Embryonic facial prominence (tissue), 1 donor: ENCODE results near the gene GRK5.
"Not testable (repeated sequence)": the region's sequence is repeated elsewhere in the genome, so short reads cannot be mapped to it uniquely, and the experiment has no call there.

Experiments used
- DNase-seq: peaks from one replicate; pipeline ENCODE4 v3.0.0-alpha.2; 2016; ENCODE audit errors: extremely low spot score

GRK5 gene

DNA sequence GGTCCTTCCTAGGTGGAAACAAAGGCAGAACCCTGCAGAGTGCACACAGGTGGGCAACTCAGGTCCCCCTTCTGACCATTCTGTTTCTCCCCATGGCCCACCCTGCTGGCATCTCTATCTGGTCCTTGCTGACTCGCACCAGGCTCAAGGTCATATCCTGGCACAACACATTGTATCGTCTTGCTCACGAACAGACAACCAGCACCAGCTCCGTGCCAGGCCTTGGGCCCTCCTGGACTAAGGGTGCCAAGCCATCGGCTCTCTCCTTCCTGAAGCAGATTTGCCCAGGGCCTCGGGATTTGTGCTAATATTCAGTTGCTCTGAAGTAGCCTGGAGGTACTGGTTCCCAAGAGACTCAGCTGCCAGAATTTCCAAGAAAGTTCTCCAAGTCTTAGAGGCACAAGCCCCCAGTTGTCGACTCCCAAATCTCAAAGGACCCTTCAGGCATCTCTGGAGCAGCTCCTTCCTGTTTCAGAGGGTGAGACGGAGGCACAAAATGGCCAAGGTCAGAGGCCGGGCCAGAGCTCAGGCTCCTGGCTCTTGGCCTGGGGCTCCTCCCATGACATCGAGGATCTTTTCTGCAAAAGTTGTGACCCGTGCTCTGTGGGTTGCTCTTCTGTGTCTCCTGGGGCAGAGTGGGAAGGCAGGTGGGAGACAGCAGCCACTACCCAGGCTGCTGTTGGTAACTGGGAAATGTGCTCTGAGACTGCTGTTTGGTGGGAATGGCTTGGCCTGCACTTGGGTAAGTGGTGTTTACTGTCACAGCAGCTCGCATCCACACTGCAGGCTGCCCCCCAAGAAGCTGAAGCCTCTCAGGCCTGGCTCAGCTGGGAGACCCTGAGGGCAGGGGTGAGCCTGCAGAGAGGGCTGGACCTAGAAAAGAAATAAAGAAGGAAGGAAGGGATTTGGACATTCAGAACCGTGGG, 213.8 kb downstream of the GRK5 start:
- DNase-seq, result no peak

DNA sequence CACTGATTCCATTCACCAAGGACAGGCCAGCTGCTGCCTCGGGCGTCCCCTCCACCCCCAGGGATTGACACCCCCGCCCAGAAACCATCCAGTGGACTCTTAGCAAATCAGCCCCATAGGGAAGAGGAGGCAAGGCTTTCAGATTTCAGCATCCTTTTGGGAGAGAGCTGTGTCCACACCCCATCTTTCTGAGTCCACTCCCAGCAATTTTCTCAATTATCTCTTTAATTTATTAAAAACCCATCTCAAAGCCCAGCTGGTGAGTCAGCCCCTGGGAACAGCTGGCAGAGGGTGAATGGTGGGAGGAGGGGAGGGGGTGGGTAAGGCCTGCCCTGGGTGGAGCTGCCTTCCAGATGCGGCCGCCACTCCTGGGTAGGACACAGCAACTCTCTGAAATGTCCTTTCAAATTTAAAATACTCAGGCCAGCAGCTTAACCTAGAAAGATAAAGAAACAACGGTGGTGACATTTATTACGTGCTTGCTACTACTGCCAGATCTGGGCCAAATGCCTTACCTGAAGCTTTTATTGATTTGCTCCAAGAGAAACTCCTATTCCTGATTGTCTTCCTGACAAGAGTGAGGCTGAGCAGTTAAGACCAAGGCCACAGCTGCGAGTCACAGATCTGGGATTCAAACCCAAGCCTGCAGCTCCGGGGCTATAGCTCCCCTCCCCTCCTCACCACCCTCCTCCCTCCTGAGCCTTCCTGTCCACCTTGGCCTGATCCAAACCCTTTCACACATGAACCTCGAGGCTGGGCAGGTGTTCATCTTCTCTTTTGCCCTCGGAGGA, 214.7 kb downstream of the GRK5 start:
- no peak for DNase-seq

DNA sequence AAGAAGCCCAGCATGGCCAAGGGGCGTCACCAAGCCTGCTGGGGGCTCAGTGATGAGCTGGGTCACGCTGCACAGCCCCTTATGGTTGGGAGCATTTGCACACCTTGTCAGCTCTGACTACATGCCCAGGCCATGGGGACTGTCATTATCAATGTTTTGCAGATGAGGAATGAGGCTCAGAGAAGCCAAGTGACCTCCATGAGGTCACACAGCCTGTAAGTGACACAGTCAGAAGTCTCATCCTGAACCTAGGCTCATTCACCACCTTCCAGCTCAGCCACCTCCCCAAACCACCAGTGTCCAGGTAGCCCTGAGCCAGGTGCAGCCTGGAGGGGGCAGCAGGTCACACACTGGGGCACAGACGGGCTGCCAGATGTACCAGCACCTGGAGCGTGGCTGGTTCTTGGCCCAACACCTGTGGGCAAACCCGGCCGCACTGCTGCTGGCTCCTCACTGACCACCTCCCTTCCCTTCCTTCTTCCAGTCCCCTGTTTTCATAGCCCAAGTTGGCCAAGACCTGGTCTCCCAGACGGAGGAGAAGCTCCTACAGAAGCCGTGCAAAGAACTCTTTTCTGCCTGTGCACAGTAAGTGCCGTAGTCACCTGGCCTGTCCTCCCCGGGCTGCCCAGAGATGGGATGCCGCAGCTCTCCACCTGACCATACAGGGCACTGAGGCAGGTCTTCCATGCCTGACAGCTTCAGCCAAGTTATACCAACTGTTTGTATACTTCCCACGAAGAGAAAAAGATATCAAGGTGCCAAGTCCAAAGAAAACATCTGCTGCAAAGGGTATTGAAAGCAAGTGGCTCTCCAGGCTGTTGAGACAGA, 215.5 kb downstream of the GRK5 start:
- DNase-seq, result no peak

DNA sequence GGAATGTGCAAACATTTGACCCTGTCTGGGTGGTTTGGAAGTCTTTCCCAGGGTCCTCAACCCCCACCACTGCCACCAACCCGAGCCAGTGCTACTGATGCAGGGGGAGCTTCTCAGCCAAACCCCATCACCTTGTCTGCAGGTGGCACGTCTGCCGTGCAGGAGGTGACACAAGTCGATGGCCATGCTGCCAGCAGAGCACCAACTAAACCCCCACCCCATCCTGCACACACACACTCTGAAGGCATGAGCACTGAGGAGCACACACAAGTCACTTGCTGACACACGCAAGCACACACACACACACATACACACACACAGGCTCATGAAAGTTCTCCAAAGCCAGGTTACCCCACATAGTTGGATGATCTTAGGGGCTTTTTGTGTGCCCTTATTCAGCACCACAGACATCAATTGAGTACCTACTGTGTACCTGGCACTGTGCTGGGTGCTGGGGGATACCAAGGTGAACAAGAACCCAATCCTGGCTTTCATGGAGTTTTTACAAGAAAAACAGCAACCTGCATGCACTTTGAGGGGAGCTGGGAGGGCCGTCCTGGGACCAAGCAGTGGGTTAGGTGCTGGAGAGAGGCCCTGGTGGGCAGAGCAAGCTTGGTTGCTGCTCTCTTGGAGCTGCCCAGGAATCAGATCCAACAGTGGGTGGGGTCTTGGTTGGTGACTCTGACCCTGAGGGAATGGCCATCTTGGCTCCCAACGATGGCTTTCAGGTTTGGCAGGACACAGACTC, 216.3 kb downstream of the GRK5 start:
- no peak for DNase-seq

DNA sequence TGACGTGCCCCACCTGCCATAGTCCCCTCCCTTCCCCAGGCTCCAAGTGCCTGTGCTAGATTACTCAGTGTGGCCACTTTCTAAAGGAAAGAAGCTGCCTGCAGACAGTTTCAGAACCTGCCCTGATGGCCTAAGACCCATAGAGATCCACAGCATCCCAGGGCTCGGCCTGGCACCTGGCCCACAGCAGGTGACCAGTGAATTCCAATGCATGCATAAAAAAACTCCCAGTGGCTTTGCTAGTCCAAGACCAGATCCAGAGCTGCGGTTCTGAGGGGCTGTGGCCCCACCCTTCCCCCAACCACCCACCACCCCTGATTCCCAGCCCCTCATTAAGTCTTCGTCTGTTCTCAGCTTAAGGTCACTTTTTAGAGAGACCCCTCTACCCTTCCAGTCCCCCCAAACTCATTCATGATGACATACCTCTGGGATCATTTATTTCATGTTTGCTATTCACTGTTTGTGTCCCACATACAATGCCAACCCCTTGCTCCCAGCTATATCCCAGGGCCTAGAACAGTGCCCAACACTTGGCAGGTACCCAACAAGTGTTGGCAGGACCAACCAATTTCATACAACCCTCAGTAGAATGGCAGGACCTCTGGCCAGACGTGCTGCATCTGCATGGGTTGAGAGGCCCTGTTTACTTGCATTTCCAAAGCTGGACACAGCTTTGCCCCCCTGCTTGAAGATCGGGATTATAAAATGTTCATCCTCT, 217.0 kb downstream of the GRK5 start:
- no peak for DNase-seq

DNA sequence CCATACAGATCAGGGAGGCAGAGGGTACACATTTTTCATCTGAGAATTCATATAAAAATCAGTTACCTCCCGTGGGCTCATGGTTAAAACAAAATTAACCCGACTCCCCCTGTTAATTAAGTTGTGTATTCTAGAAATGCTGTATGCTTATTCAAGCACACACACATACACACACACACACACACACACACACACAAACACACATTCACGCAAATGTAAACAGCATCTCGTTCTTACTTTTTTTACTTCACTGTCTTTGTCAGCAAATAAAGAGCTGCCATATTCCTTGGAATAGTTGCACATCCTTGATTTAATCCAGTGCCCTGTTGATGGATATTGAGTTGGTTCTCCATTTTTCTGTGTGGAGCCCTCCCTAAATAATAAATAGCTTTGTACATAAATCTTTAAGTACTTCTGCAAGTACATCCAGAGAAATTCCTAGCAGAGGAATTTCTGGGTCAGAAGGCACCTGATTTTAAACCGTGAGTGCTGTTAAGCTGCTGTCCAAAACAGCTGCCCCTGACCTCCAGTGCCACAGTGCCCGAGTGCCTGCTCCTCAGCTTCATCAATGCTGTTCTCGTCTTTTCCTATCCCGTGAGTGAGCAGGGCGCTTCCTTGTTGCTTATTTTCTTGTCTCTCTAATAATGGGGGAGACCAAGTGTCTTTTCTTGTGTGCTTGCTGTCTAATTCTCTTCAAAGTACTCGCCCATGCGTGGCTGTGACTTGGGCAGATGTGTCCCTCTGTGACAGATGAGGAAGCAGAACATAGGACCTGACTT, 217.9 kb downstream of the GRK5 start:
- DNase-seq, result no peak

DNA sequence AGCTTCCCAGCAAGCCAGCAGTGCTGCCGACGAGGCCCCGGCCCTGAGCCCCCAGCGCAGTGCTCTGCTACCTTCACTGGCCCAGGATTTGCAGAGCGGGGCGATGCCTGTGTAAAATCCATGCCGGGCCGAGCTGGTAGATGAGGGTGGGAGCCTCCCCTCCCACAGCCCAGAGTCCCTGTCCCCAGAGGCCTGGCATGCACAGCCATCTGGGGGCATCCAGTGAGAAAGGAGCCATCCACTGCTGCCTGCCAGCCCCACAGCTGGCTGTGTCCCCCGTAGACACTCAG, 218.5 kb downstream of the GRK5 start:
- DNase-seq, result no peak

DNA sequence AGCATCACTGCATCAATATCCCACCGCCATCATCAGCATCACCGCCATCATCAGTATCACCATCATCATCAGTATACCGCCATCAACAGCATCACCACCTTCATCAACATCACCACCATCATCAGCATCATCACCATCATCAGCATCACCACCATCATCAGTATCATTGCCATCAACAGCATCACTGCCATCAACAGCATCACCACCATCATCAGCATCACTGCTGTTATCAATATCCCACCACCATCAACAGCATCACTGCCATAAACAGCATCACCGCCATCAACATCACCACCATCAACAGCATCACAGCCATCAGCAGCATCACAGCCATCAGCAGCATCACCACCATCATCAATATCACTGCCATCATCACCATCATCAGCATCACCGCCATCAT, 219.3 kb downstream of the GRK5 start:
- DNase-seq, result no peak

DNA sequence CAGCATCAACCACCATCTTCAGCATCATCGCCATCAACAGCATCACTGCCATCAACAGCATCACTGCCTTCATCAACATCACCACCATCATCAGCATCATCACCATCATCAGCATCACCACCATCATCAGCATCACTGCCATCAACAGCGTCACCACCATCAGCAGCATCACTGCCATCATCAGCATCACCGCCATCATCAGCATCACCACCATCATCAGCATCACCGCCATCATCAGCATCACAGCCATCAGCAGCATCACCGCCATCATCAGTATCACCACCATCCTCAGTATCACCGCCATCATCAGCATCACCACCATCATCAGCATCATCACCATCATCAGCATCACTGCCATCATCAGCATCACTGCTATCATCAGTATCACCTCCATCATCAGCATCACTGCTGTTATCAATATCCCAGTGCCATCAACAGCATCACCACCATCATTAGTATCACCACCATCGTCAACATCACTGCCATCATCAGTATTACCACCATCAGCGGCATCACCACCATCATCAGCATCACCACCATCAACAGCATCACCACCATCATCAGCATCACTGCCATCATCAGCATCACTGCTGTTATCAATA, 220.0 kb downstream of the GRK5 start:
- DNase-seq, result no peak

DNA sequence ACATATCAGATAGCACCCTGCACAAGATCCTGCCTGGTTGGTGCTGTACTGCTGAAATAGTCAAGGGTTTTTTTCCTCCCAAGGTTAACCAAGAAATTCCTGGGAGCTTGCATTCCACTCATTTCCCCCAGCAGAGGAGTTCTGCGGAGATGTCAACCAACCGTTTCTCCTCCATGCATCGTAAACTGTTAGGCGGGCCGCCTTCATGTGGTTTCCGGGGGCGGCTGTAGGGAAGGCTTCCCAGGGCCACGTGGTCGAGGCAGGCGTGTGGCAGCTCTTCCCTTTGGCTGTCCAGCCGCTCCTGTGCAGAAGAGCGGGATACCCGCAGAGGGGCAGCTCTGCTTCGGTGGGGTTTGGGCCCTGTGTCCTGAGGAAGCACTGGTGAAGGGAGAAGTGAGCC, 221.4 kb downstream of the GRK5 start:
- DNase-seq, result no peak

DNA sequence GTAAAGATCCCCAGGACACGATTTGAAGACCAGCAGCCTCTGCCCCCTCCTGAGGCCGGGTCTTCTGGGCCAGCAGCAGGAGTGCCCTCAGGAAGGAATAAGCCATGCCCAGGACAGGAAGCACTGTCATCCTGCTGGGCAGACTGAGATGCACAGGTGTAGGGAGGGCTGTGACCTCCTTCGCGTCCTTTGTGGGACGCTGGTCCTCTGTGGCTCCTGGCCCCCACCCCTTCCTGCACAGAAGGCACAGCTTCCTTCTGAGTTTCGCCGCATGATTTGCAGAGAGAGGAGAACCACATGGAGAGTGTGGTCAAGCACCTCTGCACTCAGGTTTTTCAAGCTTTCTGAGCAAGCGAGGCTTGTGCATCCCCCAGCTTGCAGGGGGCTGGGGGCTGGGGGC, 222.4 kb downstream of the GRK5 start:
- no peak for DNase-seq

DNA sequence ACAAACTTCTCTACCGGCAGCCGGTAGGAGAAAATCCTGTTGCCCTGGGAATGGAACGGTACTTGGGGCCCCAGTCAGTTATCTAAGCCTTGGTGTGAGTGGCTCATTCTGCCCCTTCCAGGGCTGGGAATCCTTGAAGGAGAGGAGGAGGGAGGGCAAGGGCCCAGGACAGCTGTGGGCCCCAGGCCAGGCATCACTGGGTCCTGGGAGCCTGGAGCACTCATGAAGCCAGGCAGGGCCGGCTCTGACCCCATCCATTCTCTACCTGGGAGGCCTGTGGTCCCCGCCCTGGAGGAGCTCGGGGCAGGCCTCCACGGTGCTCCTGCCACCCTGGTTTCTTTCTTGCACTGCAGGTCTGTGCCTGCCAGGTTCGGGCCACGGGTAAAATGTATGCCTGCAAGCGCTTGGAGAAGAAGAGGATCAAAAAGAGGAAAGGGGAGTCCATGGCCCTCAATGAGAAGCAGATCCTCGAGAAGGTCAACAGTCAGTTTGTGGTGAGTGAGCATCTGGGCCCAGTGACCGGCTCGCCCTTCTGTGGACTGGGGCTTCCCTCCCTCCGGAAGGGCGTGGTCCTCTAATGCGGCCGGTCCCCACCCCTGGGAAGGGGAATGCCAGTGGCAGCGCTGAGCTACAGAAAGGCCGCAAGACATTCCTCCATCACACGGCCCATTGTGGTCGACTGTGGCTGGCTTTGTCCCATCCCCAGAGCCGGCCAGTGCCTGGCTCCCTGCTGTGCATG, 223.8 kb downstream of the GRK5 start:
- DNase-seq, result no peak

DNA sequence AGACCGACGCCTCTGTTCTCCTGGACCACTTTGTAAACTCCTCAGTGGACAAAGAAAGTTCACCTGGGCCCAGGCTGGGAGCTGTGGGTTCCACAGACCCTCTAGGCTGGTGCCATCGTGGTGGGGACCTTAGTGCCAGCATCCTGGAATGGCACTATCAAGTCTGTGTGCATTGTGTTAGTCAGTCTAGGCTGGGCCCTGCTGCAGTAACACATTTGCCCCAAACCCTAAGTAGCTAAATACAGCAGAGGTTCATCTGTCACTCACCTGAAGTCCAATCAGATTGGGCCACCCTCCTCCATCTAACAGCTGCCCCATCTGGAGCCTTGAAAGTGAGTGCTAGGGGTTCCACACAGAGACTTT, 224.4 kb downstream of the GRK5 start:
- no peak for DNase-seq

DNA sequence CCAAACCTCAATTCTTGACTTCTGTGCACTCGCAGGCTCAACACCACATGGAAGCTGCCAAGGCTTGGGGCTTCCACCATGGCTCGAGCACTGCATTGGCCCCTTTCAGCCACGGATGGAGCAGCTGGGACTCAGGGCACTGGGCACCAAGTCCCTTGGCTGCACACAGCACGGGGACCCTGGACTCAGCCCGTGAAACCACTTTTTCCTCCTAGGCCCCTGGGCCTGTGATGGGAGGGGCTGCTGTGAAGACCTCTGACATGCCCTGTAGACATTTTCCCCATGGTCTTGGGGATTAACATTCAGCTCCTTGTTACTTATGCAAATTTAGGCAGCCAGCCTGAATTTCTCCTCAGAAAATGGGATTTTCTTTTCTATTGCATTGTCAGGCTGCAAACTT, 227.6 kb downstream of the GRK5 start:
- not testable (repeated sequence) for DNase-seq

DNA sequence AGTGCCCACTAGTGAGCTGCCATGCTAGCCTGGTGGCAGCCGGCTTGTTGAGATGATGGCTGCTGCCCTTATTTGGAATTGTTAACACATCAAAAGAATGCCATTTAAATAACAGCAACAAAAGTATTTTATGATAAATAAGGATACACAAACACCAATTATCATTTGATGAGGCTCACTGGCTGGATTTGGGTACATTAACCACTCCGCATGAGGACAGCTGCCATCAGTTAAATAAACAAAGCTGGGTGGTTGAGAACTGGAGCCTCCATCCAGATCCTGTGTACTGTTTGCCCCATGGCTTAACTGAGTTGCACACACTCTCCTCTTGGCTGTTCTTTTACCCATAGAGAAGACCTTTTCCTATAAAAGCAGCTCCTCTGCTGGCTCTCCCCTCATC, 231.3 kb downstream of the GRK5 start:
- no peak for DNase-seq

DNA sequence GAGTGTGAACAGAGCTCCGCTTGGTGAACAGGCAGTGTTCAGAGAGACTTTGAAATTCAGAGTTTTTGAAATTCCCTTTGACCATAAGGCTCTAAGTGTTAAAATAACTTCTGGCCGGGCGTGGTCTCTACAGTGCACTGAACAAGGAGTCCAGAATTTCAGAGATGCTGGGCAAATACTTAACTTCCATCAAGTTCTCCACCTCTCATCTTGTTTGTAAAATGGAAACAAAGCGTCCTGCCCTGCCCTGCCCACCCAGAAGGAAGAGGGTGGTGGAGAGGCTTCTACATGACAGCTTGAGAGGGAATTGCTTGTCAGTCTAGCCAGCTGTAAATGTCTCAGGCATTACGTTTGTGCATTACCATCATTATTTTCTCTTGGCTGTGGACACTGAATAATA, 232.6 kb downstream of the GRK5 start:
- no peak for DNase-seq

DNA sequence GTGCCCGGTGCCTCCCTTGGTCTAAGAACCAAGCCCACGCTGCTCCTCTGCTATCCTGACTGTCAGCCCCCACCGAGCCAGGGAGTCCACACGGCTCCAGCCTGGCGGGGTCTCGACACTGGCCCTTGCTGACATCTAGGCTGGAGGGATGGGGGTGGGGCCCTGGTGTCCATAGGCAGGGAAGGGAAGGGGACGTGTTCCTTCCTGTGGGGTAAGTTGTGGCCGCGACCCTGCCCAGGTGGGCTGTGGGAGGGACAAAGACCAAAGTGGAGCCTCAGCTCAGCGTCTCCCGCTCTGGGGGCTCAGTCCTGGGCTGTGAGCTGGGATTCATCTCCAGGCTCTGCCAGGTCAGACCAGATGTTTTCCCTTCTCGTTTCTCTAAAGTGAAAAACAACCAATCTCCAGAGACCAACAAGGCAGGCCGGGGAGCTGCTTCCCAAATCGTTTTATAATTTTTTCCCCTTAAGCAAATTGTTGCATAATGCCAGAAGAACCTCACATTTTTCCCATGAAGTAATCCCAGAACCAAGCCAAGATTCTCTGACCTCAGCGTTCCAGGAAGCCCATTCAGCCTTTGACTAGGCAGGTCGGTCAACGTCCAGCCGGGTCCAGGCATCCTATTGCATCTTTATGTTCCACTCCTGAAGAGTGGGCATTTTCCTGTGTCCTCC, 233.9 kb downstream of the GRK5 start:
- DNase-seq, result no peak

DNA sequence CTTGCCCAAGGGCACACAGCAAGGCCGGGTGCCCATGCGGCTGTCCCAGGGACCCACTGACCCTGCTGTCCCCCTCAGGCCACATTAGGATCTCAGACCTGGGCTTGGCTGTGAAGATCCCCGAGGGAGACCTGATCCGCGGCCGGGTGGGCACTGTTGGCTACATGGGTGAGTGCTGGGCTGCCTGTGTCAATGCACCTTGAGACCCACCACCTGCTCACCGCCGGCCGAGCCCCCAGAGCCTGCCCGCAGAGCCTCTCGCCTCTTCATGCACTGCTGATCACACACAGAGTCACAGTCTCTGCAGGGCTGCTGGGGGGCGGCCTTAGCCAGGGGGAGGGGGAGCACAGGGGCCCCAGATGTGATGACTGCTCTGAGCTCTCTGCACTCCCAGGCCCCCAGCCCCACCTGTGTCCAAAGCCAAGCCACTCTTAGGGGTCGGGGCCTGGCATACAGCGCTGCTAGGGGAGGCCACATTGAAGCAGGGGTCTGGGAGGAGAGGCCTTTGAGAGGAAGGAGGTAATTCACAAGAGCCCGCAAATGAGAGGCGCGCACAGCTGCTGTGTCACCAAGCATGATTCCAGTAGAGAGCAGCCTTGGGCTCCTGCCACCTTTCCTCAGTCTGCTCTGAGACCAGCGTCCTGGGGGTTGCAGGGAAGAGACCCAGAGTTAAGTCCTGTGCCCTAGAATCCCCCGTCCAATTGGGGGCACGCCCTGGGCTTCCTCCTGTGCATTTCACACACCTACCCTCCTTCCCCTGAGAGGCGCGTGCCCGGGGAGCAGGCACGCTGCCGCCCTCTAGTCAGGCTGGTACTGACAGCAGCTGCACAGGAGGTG, 234.8 kb downstream of the GRK5 start:
- DNase-seq, result no peak
